Upper lobe of right lung (tissue), 1 donor: ENCODE measurements around the gene TCF23. TPM values are rescaled to one million over a fixed set of nuclear protein-coding genes. Genes with fewer than 3 reads are reported as not detected.
A peak's percentile ranks its signal among the peaks of the same experiment; 100 is the strongest.
"Not testable (repeated sequence)": the region's sequence is repeated elsewhere in the genome, so short reads cannot be mapped to it uniquely, and the experiment has no call there.

Experiments
- ATAC-seq: fragments of 200-7000 bp; cut with Tn5 transposase; one replicate; pipeline ENCODE4 v1.9.1; 2020; ENCODE audit warnings: mild to moderate bottlenecking, moderate library complexity
- DNase-seq: peaks from one replicate; pipeline ENCODE4 v3.0.0-alpha.2; 2020
- H3K27ac ChIP-seq: fragments of 200-600 bp; one replicate; pipeline ENCODE4 v1.8.0; 2022
- H3K27me3 ChIP-seq: fragments of 200-600 bp; one replicate; pipeline ENCODE4 v1.8.0; 2022; ENCODE audit warnings: mild to moderate bottlenecking
- H3K36me3 ChIP-seq: fragments of 200-600 bp; one replicate; pipeline ENCODE4 v1.8.0; 2022
- H3K4me1 ChIP-seq: fragments of 200-600 bp; one replicate; pipeline ENCODE4 v1.8.0; 2022
- H3K4me3 ChIP-seq: fragments of 200-600 bp; one replicate; pipeline ENCODE4 v1.8.0; 2022; ENCODE audit warnings: mild to moderate bottlenecking
- H3K9me3 ChIP-seq: fragments of 200-600 bp; one replicate; pipeline ENCODE4 v1.8.0; 2022
- intact Hi-C: fragments of 100-400 bp; cut with DNase I; formaldehyde crosslinking; loops from one replicate; pipeline ENCODE4 v1.11.0; 2022
- total RNA-seq: library from RNA; stranded (reverse); fragmentation: NEBNext Ultra II Directional; extraction: Animal tissue kit (Norgen Biotek cat#: 25700); gene quantifications from one replicate; pipeline ENCODE4 v1.2.1, GENCODE V29; 2021
- TF ChIP-seq, protein P1 (sequence below): fragments of 200-600 bp; IDR thresholded peaks from one replicate; pipeline ENCODE4 v1.8.0; 2022; ENCODE audit warnings: antibody characterized with exemption
- donor health status: DM: no; HTN: yes; CAD: no; lungs with severe emphysema.

TCF23 gene
- total RNA-seq, 1 donor from 2014 or later: not detected

DNA sequence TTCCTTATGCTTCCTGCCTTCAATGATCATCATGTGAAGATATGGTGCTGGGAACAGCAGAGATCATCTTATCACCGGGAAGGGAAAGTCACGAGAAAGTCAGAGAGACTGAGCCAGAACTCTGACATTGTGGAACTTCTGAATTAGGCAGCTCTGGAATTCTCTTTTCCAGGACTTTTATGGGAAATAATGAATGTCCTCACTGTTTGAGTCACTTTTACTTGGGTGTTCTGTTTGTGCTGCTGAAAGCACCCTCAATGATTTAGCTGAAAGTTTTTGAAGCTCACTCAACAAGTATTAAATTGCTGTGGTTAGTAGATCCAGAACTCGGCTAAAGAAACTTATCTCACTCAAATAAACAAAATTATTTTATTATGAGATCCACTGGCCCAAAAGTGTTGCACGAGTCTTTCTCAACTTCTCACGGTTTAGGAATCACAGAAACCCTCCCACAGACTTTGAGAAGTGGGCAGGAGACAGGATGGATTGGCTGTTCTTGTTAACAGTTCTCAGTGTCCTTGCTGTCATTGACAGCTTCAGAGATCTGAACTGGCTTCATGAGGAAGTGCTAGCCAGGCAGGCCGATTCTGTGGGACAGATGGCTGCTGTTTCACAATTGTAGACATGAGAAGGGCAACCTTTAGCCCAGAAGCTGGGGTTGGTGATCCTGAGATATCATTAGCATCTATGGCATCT is 36.7 kb downstream of the TCF23 start:
- peak overlapping the region; percentile 52 for H3K27ac ChIP-seq

GRCh38 chr2:27186613-27187345 is 38.0 kb downstream of the TCF23 start:
- TF ChIP-seq, protein P1, sequence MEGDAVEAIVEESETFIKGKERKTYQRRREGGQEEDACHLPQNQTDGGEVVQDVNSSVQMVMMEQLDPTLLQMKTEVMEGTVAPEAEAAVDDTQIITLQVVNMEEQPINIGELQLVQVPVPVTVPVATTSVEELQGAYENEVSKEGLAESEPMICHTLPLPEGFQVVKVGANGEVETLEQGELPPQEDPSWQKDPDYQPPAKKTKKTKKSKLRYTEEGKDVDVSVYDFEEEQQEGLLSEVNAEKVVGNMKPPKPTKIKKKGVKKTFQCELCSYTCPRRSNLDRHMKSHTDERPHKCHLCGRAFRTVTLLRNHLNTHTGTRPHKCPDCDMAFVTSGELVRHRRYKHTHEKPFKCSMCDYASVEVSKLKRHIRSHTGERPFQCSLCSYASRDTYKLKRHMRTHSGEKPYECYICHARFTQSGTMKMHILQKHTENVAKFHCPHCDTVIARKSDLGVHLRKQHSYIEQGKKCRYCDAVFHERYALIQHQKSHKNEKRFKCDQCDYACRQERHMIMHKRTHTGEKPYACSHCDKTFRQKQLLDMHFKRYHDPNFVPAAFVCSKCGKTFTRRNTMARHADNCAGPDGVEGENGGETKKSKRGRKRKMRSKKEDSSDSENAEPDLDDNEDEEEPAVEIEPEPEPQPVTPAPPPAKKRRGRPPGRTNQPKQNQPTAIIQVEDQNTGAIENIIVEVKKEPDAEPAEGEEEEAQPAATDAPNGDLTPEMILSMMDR: no peak
- Histone ChIP-seq H3K9me3 (no peaks in the 10 kb centered on the region), H3K27me3 (no peaks in the 10 kb centered on the region), H3K36me3 (no peaks in the 10 kb centered on the region), H3K27ac (no peak overlapping the region), H3K4me1 (peaks cover 6% of the 10 kb centered on the region), H3K4me3 (no peak overlapping the region)
- ATAC-seq (no peak), DNase-seq (no peak)
- intact Hi-C loops: no loop called here

More for the DNA sequence above, 36.7 kb downstream of the TCF23 start:
- Histone ChIP-seq H3K4me1 (peaks cover 11% of the 10 kb centered on the region), H3K36me3 (no peaks in the 10 kb centered on the region), H3K9me3 (no peaks in the 10 kb centered on the region), H3K27me3 (no peaks in the 10 kb centered on the region), H3K4me3 (no peak overlapping the region)
- intact Hi-C loops: no loop called here
- DNase-seq: no peak
- ATAC-seq: peak; percentile 95
- TF ChIP-seq, protein P1: no peak

- no peaks in the 10 kb centered on the region for H3K9me3 ChIP-seq
- no peaks in the 10 kb centered on the region for H3K4me1 ChIP-seq
- H3K27ac ChIP-seq: no peak overlapping the region
- H3K36me3 ChIP-seq: no peaks in the 10 kb centered on the region
- intact Hi-C loops: no loop called here
- TF ChIP-seq, protein P1: no peak
- ATAC-seq (no peak), DNase-seq (no peak)
- no peak overlapping the region for H3K4me3 ChIP-seq
- H3K27me3 ChIP-seq: no peaks in the 10 kb centered on the region
Observed at GRCh38 chr2:27189989-27190388, 41.2 kb downstream of the TCF23 start.

DNA sequence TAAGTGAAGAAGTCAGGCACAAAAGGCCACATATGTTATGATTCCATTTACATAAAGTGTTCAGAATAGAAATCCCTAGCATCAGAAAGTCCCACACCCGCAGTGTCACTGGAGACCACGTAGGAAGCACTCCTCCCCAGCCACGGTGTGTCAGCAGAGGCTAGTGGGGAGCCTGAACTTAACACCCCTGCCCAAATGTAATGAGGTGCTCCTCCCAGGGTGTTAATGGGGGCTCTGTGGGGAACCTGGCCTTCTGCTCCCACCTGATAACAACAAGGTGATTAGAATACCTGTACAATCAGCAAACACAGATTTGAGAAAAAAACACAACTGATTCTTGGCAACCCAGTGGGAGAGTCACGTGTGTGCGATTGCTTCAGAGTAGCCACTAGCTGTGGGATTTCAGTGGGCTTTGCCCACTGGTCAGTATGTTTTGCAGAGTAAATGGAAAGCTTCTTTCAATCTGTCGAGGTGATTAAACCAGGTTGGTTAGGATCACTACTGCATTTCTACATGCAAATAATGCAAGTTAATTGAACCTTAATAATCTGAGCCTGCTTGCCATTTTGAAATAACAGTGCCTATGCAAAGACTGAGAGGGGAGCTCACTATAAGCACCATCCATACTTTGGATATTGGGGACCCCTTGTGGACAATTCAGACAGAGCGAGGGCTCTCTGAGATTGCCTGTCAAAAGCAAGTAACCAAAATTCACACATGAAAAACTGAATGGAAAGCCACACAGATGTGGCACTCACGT is 42.4 kb downstream of the TCF23 start:
- TF ChIP-seq, protein P1: peak; percentile 65
- intact Hi-C loops: no loop called here
- H3K9me3 ChIP-seq: no peaks in the 10 kb centered on the region
- no peaks in the 10 kb centered on the region for H3K36me3 ChIP-seq
- DNase-seq: no peak
- H3K4me3 ChIP-seq: no peak overlapping the region
- H3K27ac ChIP-seq: no peak overlapping the region
- no peaks in the 10 kb centered on the region for H3K4me1 ChIP-seq
- peak; percentile 90 for ATAC-seq
- no peaks in the 10 kb centered on the region for H3K27me3 ChIP-seq

GRCh38 chr2:27194538-27195354 is 45.9 kb downstream of the TCF23 start:
- intact Hi-C loops: no loop called here
- no peaks in the 10 kb centered on the region for H3K27me3 ChIP-seq
- no peaks in the 10 kb centered on the region for H3K4me1 ChIP-seq
- no peak overlapping the region for H3K27ac ChIP-seq
- DNase-seq (no peak), ATAC-seq (no peak)
- no peak overlapping the region for H3K4me3 ChIP-seq
- H3K36me3 ChIP-seq: peaks cover 3% of the 10 kb centered on the region
- no peaks in the 10 kb centered on the region for H3K9me3 ChIP-seq
- TF ChIP-seq, protein P1: no peak

GRCh38 chr2:27195799-27196198 is 47.0 kb downstream of the TCF23 start:
- H3K4me3 ChIP-seq, H3K4me1 ChIP-seq, intact Hi-C loops, H3K9me3 ChIP-seq, DNase-seq, H3K27me3 ChIP-seq, H3K36me3 ChIP-seq, ATAC-seq, H3K27ac ChIP-seq: not testable (repeated sequence)

DNA sequence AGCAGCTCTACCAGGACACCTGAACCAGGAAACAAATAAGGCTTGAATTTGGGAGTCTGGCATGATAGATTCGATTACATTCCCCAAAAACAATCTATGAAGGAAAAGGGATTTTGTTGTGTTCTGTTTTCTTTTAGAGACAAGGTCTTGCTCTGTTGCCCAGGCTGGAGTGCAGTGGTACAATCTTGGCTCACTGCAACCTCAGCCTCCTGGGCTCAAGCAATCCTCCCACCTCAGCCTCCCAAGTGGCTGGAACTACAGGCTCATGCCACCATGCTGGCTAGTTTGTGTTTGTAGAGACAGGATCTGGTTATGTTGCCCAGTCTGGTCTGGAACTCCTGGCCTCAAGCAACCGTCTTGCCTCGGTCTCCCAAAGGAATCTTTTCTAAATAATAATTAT is 49.3 kb downstream of the TCF23 start:
- ATAC-seq, intact Hi-C loops, H3K4me1 ChIP-seq, H3K27ac ChIP-seq, H3K27me3 ChIP-seq, H3K9me3 ChIP-seq, DNase-seq, H3K4me3 ChIP-seq: not testable (repeated sequence)
- H3K36me3 ChIP-seq: peaks cover 22% of the 10 kb centered on the region
